HG03108 (cell line): ENCODE results near the gene WNK2.

ENCODE experiments used
- ATAC-seq: cut with Tn5 transposase; IDR thresholded peaks from one replicate; pipeline ENCODE4 v1.9.1; 2021; ENCODE audit warnings: moderate library complexity; ENCODE audit not compliant: unreplicated experiment

WNK2 gene

DNA sequence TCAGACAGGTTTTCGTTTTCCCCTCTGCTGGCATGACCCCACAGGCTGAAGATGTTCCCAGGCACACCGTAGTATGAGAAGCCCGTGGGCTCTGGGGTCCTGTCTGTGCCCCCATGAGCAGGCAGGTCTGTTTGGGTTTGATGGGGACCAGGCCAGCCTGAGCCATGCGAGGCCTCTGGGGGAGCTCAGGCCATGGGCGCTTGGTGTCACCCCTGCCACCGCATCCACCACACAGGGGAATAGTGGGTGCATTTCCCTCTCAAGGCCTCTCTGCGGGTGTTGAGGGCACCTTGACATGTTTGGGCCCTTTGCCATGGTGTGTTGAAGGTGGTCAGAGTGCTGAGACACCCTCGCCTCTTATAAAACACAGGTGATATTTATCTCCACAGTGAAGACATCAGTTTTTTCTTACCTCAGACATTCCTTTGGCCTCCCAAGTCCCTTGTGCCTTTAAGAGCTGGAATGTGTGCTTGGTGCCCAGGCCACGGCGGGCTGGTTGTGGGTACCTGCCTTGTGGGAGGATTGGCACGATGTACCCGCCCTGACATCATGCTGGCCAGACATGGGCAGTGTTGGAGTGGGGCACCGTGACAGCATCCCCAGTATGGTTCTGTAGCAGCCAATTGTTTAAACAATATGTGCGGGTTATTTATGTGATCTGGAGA, 68.3 kb downstream of the WNK2 start:
- no peak for ATAC-seq

DNA sequence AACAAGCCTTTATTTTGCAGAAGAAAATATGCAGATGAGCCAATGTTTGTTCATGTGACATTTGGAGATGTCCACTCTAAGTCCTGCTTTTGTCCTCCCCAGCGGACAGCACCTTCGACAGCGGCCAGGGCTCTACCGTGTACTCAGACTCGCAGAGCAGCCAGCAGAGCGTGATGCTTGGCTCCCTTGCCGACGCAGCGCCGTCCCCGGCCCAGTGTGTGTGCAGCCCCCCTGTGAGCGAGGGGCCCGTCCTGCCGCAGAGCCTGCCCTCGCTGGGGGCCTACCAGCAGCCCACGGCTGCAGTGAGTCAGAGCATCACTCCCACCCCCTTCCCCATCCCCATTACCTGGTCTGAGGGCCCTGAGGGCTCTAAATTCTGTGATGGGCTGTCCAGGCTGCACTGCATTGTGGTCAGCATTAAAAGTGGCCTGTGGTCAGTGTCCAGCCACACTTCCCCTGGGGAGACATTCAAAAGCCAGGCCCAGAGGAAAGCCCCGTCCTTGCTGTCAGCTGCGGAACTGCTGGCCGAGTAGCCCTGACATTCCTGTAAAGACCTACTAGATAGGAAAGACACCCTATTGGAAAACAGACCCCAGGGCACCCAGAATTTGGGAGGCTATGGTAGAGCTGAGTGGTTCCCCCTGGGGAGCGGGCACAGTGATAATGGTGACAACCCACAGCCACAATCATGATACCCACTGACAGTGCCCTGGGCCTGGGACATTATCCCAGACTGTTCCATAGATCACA, 69.0 kb downstream of the WNK2 start:
- ATAC-seq, result no peak

DNA sequence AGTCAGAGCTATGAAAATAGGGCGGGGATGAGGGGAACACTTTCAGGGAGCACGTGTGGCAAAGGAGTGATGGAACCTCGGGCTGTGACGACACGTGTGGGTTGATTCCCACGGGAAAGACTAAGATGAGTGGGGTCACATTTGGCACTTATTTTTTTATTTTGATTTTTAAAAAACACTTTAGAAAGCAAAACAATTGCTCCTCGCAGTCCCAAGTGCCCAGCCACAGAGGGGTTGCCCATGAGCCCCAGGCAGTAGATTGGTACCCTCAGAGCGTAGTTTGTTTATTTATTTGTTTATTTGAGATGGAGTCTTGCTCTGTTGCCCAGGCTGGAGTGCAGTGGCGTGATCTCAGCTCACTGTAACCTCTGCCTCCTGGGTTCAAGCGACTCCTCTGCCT, 69.7 kb downstream of the WNK2 start:
- no peak for ATAC-seq

DNA sequence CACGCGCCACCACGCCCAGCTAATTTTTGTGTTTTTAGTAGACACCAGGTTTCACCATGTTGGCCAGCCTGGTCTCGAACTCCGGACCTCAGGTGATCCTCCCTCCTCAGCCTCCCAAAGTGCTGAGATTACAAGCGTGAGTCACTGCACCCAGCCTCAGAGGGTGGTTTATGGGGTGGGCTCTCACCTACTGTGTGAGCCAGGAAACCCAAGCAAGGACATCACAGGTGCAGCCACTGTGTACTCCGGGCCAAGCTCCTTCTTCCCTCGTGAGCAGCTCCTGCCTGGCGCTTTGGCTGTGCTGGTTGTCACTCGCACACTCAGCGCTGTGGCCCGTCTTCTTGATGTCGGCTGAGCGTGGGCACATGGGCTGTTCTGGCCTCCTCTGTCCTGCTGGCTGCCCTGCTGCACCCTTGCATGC, 70.1 kb downstream of the WNK2 start:
- no peak for ATAC-seq

DNA sequence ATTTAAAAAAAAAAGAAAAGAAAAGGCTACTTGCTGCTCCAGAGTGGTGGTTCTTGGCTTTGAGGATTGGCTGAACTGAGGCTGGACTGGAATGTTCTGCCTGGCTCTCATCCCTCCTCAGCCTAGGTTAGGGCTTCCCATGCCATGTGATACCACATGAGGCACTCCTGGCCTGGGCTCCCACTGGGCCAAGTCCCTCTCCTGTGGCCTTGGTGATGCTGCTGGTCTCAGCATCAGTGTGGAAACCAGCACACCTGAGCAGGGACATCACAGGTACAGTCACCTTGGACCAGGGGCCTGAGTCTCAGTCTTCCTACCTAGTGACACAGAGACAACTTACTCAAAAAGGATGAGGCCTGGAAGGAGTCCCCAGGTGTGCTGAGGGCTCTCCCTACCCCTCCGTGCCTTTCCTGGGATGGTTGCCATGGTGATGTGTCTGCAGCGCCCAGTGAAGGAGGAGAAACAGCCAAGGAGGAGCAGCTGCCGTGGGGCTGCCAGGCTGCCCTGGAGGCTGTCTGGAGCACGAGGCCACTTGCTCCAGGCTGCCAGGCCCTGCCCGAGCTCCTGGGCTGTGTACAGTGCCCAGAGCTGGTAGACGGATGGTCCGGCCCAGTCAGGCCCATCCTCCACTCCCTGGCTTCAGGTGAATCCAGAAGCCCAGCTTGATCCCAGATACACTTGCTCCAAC, 71.0 kb downstream of the WNK2 start:
- ATAC-seq, result no peak

DNA sequence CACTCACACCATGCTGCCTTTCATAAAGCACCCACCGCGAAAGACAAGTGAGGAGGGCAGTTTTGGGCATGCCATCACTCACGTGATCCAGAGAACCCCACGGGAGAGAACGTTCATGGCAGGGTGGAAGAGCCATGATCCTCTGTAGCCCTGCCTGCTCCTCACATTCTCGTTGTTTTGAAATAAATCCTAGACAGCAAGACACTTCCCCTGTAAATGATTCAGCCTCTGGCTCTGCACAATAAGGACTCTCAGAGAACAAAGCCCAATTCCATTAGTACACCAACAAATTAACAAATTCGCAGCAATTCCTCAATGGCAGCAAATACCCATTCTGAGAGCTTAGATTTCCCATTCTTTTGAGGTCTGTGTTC, 71.5 kb downstream of the WNK2 start:
- ATAC-seq, result no peak

DNA sequence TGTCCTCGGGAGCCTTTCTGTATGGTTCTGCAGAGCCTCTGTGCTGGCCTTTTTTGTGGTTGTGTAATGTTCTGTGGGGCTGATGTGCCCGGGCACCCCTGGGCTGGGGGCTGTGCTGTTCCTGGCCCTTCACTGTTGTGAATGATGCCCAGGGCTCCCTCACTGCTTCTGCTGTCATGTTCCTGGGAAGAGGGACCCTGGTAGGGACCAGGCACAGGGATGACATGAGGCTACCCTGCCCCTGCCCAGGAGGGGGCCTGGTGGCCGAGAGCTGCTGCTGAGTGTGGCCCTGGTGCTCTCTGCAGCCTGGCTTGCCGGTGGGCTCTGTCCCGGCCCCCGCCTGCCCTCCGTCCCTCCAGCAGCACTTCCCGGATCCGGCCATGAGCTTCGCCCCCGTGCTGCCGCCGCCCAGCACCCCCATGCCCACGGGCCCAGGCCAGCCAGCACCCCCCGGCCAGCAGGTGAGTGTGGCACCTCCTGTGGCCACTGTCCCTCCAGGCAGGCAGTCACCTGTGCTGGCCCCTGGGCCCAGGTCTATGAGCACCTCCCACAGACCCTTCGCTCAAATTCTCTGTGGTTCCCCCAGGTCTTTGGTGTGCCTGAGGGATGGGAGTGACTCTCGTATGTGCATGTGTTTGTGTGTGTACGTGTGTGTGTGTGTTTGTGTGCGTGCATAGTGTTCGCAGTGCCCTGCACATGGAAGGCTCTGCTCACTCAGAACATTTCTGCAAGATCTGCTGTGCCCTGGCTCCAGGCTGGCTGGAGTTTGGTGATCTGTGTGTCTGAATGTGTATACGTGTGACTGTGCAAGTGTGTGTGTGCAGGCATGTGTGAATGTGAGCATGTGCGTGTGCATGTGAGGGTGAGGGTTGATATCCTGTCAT, 72.3 kb downstream of the WNK2 start:
- ATAC-seq, result no peak

DNA sequence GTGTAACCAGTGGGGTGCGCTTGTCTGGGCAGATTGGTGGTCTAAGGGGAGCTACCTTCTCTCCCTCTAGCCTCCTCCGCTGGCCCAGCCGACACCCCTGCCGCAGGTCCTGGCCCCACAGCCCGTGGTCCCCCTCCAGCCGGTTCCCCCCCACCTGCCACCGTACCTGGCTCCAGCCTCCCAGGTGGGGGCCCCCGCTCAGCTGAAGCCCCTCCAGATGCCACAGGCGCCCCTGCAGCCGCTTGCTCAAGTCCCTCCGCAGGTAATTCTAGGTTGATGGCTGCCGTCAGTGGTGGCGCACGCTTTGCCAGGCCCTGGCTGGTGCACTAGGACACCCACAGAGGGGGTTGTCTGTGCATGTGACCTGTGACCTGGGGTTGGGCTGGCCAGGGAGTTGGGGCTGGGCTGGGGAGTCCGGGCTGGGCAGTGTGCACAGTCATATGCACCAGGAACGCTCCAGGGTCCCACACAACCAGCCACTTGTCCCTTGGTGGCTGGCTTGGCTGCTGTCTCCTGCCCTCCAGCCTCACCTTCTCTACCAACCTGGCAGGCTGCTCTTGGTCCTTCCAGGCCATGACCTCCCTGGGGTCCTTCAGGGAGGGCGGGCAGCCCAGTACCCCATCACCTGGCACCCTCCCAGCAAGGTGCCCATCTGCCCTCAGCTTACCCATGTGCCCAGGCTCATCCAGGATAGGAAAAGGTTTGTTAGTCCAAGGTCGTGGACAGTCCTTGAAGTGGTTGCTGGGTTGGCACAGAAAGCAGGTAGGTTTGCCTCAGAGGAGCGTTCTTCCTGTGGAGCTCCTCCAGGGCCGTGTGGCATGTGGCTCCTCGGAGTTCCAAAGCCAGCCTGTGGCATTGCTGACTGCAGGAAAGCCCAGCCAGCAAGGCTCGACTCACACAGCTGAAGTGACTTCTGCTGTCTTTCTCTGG, 73.2 kb downstream of the WNK2 start:
- no peak for ATAC-seq

DNA sequence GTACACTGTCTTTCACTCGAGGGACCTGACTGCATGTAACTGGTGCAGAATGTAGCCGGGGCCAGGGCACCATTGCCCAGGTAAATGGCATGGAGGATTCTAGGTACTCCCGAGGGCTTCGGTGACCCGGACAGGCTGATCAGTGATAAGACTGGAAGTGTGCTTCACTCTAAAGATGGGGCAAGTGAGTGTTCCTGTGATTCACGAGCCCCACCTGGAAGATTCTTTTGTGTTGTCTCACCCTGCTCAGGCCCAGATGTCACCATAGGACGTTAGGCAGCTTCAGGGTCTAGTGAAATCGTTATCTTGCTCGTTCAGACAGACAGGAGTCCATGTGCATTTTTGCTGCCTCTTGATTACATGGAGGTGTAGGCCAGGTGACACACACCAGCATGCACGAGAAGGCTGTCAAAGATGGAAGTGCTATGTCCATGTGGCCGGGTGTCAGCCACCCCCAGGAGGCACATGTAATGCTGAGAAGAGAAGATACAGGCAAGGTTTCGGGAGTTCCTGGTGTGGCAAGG, 73.9 kb downstream of the WNK2 start:
- ATAC-seq, result no peak

DNA sequence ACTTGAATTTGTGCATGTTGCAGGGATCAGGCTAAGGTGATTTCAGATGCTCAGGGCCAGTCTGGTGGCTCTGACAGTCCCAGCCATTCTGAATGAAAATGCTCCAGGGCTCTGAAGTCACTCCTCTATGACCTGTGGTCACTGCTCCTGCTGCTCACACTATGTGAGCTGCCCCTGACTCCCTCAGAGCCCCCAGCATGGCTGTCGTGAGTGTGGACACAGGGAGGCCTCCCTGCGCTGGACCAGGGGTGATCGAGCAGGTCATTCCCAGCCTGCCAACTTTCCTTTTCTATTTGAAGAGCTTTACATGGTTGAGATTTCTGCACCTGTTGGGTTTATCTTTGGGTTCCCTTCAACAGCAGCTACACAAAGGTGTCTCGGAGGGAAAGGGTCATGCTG, 74.5 kb downstream of the WNK2 start:
- ATAC-seq, result no peak

DNA sequence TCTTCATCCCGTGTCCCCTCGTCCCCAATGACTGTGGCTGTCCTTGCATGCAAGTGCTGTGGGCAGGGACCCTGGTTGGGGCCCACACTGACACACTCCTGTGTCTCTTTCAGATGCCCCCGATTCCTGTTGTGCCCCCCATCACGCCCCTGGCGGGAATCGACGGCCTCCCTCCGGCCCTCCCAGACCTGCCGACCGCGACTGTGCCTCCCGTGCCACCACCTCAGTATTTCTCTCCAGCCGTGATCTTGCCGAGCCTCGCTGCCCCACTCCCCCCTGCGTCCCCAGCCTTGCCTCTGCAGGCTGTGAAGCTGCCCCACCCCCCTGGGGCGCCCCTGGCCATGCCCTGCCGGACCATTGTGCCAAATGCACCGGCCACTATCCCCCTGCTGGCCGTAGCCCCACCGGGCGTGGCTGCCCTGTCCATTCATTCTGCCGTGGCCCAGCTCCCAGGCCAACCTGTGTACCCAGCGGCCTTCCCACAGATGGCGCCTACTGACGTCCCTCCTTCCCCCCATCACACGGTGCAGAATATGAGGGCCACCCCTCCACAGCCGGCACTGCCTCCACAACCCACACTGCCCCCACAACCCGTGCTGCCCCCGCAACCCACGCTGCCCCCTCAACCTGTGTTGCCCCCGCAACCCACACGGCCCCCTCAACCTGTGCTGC, 75.0 kb downstream of the WNK2 start:
- ATAC-seq, result no peak

DNA sequence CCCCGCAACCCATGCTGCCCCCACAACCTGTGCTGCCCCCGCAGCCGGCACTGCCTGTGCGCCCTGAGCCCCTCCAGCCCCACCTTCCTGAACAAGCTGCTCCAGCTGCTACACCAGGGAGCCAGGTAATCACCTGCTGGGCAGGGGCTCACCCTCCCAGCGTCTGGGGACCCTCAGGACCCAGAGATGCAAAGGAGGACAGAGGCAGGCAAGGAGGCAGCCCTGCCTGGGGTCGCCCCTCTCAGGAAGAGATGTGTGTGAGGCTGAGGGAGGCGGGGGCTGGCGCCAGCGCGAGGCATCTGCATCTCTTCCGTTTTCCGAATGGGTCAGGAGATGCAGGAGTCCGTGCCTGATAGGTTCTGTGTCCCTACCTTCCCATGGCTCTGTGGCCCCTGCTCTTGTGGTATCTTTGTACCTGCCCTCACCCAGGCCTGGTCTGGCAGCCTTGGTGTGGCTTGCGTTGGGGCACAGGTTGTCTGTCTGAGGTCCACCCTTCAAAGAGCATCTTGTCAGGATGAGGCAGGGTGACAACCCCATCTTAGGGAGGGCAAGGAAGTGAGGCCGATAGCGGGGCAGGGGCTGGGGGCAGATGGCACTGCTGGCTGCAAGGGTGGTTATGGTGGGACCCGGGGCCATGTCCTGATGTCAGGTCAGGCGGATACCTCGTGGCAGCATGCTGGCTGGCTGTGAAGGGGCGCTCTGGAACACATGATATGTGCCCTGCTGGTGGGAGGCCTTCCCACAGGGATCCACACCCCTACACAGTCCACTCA, 75.7 kb downstream of the WNK2 start:
- no peak for ATAC-seq

DNA sequence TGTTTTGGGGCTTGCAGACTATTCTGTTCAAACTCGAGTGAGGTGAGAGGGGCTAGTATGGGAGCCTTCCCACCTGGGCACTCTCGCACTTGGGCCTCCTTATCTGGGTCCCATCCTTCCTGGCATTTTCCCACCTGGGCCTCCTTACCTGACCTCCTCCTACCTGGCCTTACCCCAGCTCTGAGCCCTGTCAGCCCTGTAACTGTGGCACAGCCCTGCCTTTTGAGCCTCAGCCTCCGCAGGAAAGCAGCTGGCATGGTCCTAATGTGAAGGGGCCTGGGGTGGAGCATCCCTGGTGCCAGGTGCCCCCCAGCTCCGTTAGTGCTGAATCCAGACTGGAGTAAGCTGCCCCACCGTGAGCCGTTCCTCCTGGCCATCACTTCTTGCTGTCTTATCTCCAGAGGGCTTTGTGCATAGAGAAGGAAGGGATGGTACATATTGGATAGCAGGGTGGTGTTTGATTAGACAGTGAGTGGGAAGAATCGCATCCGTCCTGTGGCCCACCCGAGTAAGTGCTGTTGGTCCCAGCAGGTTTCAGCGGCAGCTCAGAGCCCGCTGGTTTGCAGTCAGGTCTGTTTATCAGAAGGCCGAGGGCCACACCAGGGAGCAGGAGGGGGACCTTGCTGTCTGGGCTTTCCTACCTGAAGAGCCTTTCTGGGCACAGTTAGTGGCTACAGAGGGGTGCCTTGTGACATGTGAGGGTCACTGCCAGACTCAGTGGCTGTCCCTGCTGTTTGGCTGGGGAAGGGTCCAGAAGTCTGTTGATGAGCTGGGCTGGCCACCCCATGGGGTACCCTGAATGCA, 76.5 kb downstream of the WNK2 start:
- ATAC-seq, result no peak

DNA sequence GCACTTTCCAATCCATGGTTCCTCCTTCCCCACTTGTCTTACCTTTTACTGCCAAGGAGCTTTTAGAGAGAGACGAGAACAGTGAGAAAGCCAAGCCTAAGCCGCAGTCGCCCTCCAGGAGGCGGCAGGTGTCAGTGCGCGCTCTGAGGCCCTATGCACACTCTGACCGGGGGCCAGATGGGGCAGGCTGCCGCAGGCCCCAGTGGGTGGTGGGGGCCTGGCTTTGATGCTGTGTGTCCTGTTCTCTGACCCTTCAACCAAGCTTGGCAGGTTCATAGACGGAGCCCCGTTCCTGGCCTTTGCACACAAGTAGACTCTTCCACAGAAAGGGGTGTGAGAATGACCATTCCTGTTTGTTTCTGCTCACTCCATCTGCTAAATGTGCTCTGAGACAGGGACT, 77.3 kb downstream of the WNK2 start:
- no peak for ATAC-seq

DNA sequence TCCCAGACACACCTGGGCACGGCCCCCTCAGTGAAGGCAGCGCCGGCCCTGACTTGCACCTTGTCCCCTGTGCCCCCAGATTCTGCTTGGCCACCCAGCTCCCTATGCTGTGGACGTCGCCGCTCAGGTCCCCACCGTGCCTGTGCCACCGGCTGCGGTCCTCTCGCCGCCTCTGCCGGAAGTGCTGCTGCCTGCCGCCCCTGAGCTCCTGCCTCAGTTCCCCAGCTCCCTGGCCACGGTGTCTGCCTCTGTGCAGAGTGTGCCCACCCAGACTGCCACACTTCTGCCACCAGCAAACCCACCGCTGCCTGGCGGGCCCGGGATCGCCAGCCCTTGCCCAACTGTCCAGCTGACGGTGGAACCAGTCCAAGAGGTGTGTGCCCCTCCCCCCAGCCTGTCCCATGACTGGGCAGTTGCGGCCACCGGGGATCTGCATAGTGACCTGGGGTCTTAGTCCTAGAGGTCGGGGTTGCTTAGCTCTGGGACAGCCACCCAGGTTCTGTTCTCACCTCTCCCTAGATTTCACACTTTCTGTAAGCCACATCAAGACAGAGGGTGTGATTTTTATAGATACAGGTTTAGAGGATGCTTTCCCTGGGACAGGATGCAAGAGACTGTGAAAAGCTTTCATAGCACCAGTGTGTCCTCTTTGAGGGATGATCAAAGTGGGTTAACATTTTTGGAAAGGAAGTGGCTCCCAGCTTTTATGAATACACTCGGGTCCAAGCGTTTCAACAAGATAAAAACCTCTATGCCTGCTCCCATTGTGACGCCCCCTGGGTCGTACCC, 78.0 kb downstream of the WNK2 start:
- no peak for ATAC-seq

DNA sequence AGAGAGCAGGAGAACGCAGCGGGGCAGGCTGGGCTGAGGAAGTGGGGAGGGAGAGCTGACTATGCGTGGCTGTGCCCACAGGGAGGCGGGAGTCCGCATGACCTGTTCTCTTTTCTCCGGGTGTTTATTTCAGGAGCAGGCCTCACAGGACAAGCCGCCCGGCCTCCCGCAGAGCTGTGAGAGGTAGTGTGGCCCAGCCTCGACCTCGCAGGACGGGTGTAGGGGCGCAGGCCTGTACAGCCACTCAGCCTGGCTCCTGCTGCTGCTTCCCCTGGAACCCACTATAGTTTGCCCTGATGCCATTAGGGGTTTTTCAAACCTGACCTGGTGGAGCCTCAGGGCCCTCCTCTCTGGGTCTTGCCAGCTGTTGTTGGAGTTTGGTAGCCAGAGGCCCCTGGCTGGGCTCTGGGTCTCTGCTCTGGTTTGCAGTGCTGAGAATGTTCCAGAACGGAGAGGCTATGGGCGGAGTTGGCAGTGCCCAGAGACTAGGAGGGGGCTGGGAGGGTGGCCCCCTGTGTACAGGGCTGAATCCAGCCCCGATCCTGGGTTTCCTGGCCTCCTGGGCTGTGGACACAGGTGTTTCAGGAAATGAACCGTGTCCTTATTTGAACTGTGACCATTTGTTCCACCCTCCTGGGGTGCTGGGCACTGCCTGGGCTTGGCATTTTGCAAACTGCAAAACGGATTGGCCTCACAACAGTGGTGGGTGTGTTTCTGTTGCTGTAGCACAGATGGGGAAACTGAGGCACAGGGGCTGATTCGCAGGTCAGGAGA, 78.8 kb downstream of the WNK2 start:
- no peak for ATAC-seq
